GM12865 (cell line): ENCODE measurements around the gene ENAH.

Experiments used
- DNase-seq: peaks from one replicate; pipeline ENCODE4 v3.0.0; 2010; ENCODE audit warnings: low read depth
- H3K4me3 ChIP-seq: 2 replicates; pipeline ENCODE4 v1.5.1; 2011; ENCODE audit warnings: mild to moderate bottlenecking, low read depth, low read length, control low read depth
- CTCF ChIP-seq: IDR thresholded peaks from 2 replicates; pipeline ENCODE4 v1.5.1; 2011; ENCODE audit warnings: low read length, control low read depth, low read depth, inconsistent platforms; ENCODE audit not compliant: insufficient read depth; ENCODE audit errors: missing control alignments

ENAH gene

GRCh38 chr1:225486856-225487255 lies 166.1 kb downstream of the ENAH start:
- no peak for DNase-seq
- no peak for TF ChIP-seq CTCF
- no peak overlapping the region for H3K4me3 ChIP-seq

GRCh38 chr1:225485991-225486530 lies 166.9 kb downstream of the ENAH start:
- no peak overlapping the region for H3K4me3 ChIP-seq
- TF ChIP-seq CTCF, result no peak
- DNase-seq, result no peak

GRCh38 chr1:225485226-225485625 lies 167.7 kb downstream of the ENAH start:
- no peak for TF ChIP-seq CTCF
- no peak for DNase-seq
- H3K4me3 ChIP-seq, result no peak overlapping the region

- H3K4me3 ChIP-seq, result no peak overlapping the region
- TF ChIP-seq CTCF, result no peak
- DNase-seq, result no peak
Measured at GRCh38 chr1:225484657-225485214, 168.2 kb downstream of the ENAH start.

- H3K4me3 ChIP-seq, result no peak overlapping the region
- no peak for TF ChIP-seq CTCF
- no peak for DNase-seq
Measured at GRCh38 chr1:225483818-225484656, 168.9 kb downstream of the ENAH start.

DNA sequence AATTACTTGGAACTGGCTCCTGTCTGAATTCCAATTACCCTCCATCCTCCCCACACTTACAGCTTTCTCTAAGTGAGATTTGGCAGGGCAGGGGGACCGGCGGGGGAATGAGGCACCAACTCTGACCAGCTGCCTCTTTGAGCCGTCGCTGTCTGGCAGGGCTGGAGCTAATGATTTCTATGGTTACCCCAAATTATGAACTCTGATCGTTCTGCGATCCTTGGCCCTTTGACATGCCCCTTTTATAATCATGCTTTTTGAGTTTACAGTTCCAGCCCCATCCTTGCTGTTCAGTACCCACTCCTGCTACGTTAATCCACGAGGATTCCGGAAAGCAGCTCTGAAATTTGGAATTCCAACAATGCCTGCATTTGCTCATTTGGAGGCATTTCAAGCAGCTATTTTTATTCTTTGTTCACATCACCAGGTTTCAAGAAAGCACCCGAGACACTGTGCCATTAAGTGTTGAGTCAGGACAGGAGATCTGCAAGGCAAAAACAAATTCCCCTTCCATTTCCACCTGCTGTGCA lies 170.4 kb downstream of the ENAH start:
- no peak for TF ChIP-seq CTCF
- H3K4me3 ChIP-seq, result no peak overlapping the region
- no peak for DNase-seq

DNA sequence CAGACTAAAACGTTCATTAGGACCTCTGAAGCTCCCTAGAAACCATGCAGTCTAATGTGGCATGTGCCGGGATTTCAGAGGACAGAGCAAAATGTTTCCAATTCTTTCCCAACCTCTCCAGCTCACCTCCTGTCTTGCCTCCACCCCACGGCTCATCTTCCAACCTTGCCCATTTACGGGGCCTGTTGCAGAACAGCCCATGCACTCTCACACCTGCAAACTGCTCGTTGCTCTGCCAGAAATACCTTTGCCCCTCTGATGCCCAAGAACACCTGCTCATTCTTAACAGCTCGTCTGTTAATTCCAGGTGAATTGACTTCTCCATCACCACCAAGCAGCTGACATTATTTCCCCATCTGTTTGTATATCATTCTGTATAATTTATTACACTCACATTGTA lies 171.2 kb downstream of the ENAH start:
- DNase-seq, result no peak
- no peak overlapping the region for H3K4me3 ChIP-seq
- no peak for TF ChIP-seq CTCF
